HL-60 (cell line): ENCODE results near the gene MIPOL1.
"Not testable (repeated sequence)": the region's sequence is repeated elsewhere in the genome, so short reads cannot be mapped to it uniquely, and the experiment has no call there.

Source experiments
- DNase-seq, 2 experiments: peaks; one replicate each; pipeline ENCODE4 v3.0.0-alpha.2; 2010 to 2020; ENCODE audit warnings: low read depth in 1 of 2, low spot score in 1 of 2
- H3K27ac ChIP-seq: fragments of 250-450 bp; sonication (Bioruptor Pico); replicated peaks from 2 replicates; pipeline ENCODE4 v1.5.1; 2020; ENCODE audit warnings: mild to moderate bottlenecking, moderate library complexity
- H3K27me3 ChIP-seq: fragments of 250-450 bp; sonication (Bioruptor Pico); 2 replicates; pipeline ENCODE4 v1.5.1; 2021; ENCODE audit warnings: mild to moderate bottlenecking, moderate library complexity; ENCODE audit not compliant: insufficient read depth, poor library complexity, severe bottlenecking
- H3K4me3 ChIP-seq: replicated peaks from 2 replicates; pipeline ENCODE4 v1.5.1; 2011; ENCODE audit warnings: mild to moderate bottlenecking, control low read depth, low read length; ENCODE audit not compliant: insufficient read depth
- CTCF ChIP-seq: IDR thresholded peaks from one replicate; pipeline ENCODE4 v1.5.1; 2011; ENCODE audit warnings: low read length, control low read depth, inconsistent platforms; ENCODE audit not compliant: insufficient read depth
- GABPA ChIP-seq: IDR thresholded peaks from 2 replicates; pipeline ENCODE4 v1.6.1; 2012; ENCODE audit warnings: low read depth
- POLR2AphosphoS5 ChIP-seq: IDR thresholded peaks from 2 replicates; pipeline ENCODE4 v1.6.1; 2012; ENCODE audit warnings: low read depth
- REST ChIP-seq: IDR thresholded peaks from 2 replicates; pipeline ENCODE4 v1.6.1; 2012; ENCODE audit warnings: low read depth; ENCODE audit not compliant: insufficient replicate concordance
- SPI1 ChIP-seq: IDR thresholded peaks from 2 replicates; pipeline ENCODE4 v1.6.1; 2012; ENCODE audit warnings: low read depth, mild to moderate bottlenecking, borderline replicate concordance

Gene MIPOL1

DNA sequence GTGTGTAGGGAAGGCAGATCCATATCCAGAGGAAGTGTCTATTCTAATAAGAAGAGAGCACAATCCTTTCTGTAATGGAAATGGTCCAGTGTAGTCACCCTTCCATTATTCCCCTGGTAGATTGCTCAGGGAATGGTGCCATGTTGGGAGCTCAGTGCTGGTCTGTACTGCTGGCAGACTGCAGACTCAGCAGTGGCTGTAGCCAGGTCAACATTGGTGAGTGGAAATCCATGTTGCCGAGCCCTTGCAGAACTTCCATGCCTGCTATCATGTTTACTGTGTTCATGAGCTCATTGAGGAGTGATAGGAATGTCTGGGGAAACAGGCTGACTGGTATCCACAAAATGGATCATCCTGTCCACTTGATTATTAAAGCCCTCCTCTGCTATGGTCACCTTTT is 128.7 kb downstream of the MIPOL1 start:
- Histone ChIP-seq H3K4me3 (no peak overlapping the region), H3K27me3 (no peaks in the 10 kb centered on the region), H3K27ac (no peak overlapping the region)
- TF ChIP-seq POLR2AphosphoS5: no peak
- TF ChIP-seq GABPA: no peak
- no peak for TF ChIP-seq SPI1
- DNase-seq: no peak

GRCh38 chr14:37327933-37328332 is 130.2 kb downstream of the MIPOL1 start:
- H3K27me3 ChIP-seq, DNase-seq, H3K27ac ChIP-seq, H3K4me3 ChIP-seq: not testable (repeated sequence)

GRCh38 chr14:37328673-37329072 is 130.9 kb downstream of the MIPOL1 start:
- Histone ChIP-seq H3K27me3 (no peaks in the 10 kb centered on the region), H3K27ac (no peak overlapping the region), H3K4me3 (no peak overlapping the region)
- no peak for DNase-seq
- no peak for TF ChIP-seq GABPA
- no peak for TF ChIP-seq POLR2AphosphoS5
- TF ChIP-seq SPI1: no peak

DNA sequence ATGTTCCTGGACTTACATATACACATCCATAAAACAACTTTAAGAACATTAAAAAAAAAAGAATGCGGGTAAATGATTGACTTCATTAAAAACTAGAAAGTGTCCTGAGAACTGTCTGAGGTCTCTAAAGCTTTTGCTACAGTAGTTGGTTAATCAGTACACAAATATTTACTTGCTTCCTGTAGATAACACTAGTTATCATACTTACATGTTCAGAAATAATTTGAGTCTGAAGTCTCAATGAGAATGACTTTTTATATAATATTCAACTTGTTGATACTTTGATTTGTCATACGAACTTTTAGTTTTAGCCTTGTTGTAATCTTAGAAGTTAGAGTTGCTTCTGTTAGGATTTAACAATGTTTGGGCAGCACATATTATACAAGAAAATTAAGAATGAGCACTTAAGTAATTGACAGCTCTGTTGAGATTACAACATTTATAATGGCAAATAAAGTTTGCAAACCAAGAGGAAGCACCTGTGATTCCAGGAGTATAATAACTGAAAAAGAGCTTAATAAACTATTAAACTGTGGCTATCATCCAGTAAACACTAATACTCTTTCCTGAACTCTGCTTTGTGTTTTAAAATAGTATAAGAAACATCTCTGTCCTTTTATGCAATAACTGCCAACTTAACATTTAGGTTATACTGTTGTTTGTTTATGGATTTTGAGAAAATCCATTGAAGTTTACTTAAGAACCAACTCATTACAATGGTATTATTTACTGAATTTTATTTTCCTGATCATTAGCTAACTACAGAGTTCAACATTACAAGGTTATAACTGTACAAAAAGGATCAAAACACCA is 131.7 kb downstream of the MIPOL1 start:
- H3K27me3 ChIP-seq: no peaks in the 10 kb centered on the region
- no peak overlapping the region for H3K27ac ChIP-seq
- TF ChIP-seq POLR2AphosphoS5 (no peak), GABPA (no peak), REST (no peak), SPI1 (no peak), CTCF (no peak)
- no peak overlapping the region for H3K4me3 ChIP-seq
- no peak for DNase-seq

DNA sequence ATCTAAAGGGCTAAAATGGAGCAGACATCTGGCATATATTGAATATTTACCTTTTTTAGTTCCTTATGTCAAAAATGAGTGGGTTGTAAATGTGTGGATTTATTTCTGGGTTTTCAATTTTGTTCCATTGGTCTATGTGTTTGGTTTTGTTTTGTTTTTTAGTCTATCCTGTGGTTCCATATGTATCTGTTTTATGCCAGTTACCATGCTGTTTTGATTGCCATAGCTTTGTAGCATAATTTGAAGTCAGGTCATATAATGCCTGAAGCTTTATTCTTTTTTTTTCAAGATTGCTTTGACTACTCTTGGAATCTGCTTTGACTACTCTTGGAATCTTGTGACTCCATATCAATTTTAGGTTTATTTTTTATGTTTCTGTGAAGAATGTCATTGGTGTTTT is 133.2 kb downstream of the MIPOL1 start:
- Histone ChIP-seq H3K27me3 (no peaks in the 10 kb centered on the region), H3K4me3 (no peak overlapping the region), H3K27ac (no peak overlapping the region)
- no peak for DNase-seq
- TF ChIP-seq SPI1 (no peak), REST (no peak), GABPA (no peak), POLR2AphosphoS5 (no peak), CTCF (no peak)
